ENCODE results near the gene COG2. TPM values are rescaled to one million over a fixed set of nuclear protein-coding genes. Genes with fewer than 3 reads are reported as not detected.
"Not testable (repeated sequence)": the region's sequence is repeated elsewhere in the genome, so short reads cannot be mapped to it uniquely, and the experiment has no call there.

The COG2 gene
- total RNA-seq (2014; rRNA removed; shearing (Covaris generic)): 31.1 and 32.6 TPM in 2 replicates

GRCh38 chr1:230642263-230642959 lies at the start of gene COG2:
TSS of gene COG2 (plus strand) at chr1:230642481. CDS start at chr1:230642607, 126 bp downstream.
- peak; percentile 86 for DNase-seq (ENCODE audit: low spot score)

- DNase-seq (ENCODE audit: low spot score): no peak
These were observed 49.4 kb upstream of the COG2 start for GRCh38 chr1:230592848-230593414.

GRCh38 chr1:230594214-230594773 lies 48.0 kb upstream of the COG2 start:
- no peak for DNase-seq (ENCODE audit: low spot score)

GRCh38 chr1:230595181-230595580 lies 47.1 kb upstream of the COG2 start:
- no peak for DNase-seq (ENCODE audit: low spot score)

- DNase-seq (ENCODE audit: low spot score): no peak
These were observed 46.0 kb upstream of the COG2 start for GRCh38 chr1:230596306-230596705.

- DNase-seq (ENCODE audit: low spot score): no peak
These were observed 43.5 kb upstream of the COG2 start for GRCh38 chr1:230598745-230599144.

- no peak for DNase-seq (ENCODE audit: low spot score)
These were observed 42.2 kb upstream of the COG2 start for GRCh38 chr1:230599926-230600656.

GRCh38 chr1:230600657-230601400 lies 41.5 kb upstream of the COG2 start:
- not testable (repeated sequence) for DNase-seq (ENCODE audit: low spot score)

GRCh38 chr1:230609208-230609607 lies 33.1 kb upstream of the COG2 start:
- no peak for DNase-seq (ENCODE audit: low spot score)

GRCh38 chr1:230610589-230610988 lies 31.7 kb upstream of the COG2 start:
- no peak for DNase-seq (ENCODE audit: low spot score)

GRCh38 chr1:230611128-230611877 lies 31.0 kb upstream of the COG2 start:
- no peak for DNase-seq (ENCODE audit: low spot score)

- no peak for DNase-seq (ENCODE audit: low spot score)
These were observed 30.4 kb upstream of the COG2 start for GRCh38 chr1:230611878-230612235.

GRCh38 chr1:230612651-230613050 lies 29.6 kb upstream of the COG2 start:
- no peak for DNase-seq (ENCODE audit: low spot score)

GRCh38 chr1:230614121-230614520 lies 28.2 kb upstream of the COG2 start:
- no peak for DNase-seq (ENCODE audit: low spot score)

GRCh38 chr1:230618537-230618936 lies 23.7 kb upstream of the COG2 start:
- no peak for DNase-seq (ENCODE audit: low spot score)

- DNase-seq (ENCODE audit: low spot score): no peak
These were observed 21.5 kb upstream of the COG2 start for GRCh38 chr1:230620649-230621323.

- DNase-seq (ENCODE audit: low spot score): no peak
These were observed 20.8 kb upstream of the COG2 start for GRCh38 chr1:230621324-230622030.

- DNase-seq (ENCODE audit: low spot score): no peak
These were observed 20.1 kb upstream of the COG2 start for GRCh38 chr1:230622151-230622550.

GRCh38 chr1:230624097-230624713 lies 18.1 kb upstream of the COG2 start:
- DNase-seq (ENCODE audit: low spot score): no peak

GRCh38 chr1:230626232-230626631 lies 16.0 kb upstream of the COG2 start:
- no peak for DNase-seq (ENCODE audit: low spot score)
